Stimulated activated CD8-positive, alpha-beta memory T cell treated with anti-CD3 and anti-CD28 coated beads, Interleukin-12 subunit alpha, Interleukin-12 subunit beta, amount 100 ng/mL, for 24 hours (primary cell): ENCODE measurements around the gene GJA9.
"Not testable (repeated sequence)": the region's sequence is repeated elsewhere in the genome, so short reads cannot be mapped to it uniquely, and the experiment has no call there.

Source experiments
- DNase-seq: peaks from one replicate; pipeline ENCODE4 v3.0.0-alpha.2; 2020; ENCODE audit errors: extremely low read depth

Gene GJA9

GRCh38 chr1:38873027-38873969 is 8.1 kb downstream of the GJA9 start, which contains the start of gene MYCBP:
Gene MYCBP (minus strand): TSS chr1:38873348. CDS start chr1:38873305, 43 bp downstream.
- peak; percentile 93 for DNase-seq

- DNase-seq: no peak
Measured at GRCh38 chr1:38872401-38873026, 8.9 kb downstream of the GJA9 start.

GRCh38 chr1:38870996-38871395 is 10.4 kb downstream of the GJA9 start:
- DNase-seq: no peak

GRCh38 chr1:38867208-38867607 is 14.2 kb downstream of the GJA9 start:
- DNase-seq: no peak

- DNase-seq: no peak
Measured at GRCh38 chr1:38865112-38865715, 16.2 kb downstream of the GJA9 start.

GRCh38 chr1:38860454-38860795 is 21.0 kb downstream of the GJA9 start:
- no peak for DNase-seq

- DNase-seq: peak; percentile 97
Measured at GRCh38 chr1:38859561-38860453, 21.6 kb downstream of the GJA9 start, which contains the start of gene RRAGC. Gene RRAGC (minus strand): TSS chr1:38859772. CDS start chr1:38859646, 126 bp downstream.

- DNase-seq: peak; percentile 8
Measured at GRCh38 chr1:38858833-38859560, 22.4 kb downstream of the GJA9 start.

GRCh38 chr1:38852780-38853179 is 28.6 kb downstream of the GJA9 start:
- no peak for DNase-seq

- DNase-seq: no peak
Measured at GRCh38 chr1:38848071-38848470, 33.3 kb downstream of the GJA9 start.

- DNase-seq: no peak
Measured at GRCh38 chr1:38846210-38846609, 35.2 kb downstream of the GJA9 start.

GRCh38 chr1:38845088-38845487 is 36.3 kb downstream of the GJA9 start:
- not testable (repeated sequence) for DNase-seq

GRCh38 chr1:38840281-38840680 is 41.1 kb downstream of the GJA9 start:
- no peak for DNase-seq

- DNase-seq: no peak
Measured at GRCh38 chr1:38839363-38839762, 42.0 kb downstream of the GJA9 start.

GRCh38 chr1:38836316-38836715 is 45.1 kb downstream of the GJA9 start:
- not testable (repeated sequence) for DNase-seq

- no peak for DNase-seq
Measured at GRCh38 chr1:38834937-38835827, 46.2 kb downstream of the GJA9 start.

- DNase-seq: no peak
Measured at GRCh38 chr1:38834221-38834782, 47.1 kb downstream of the GJA9 start.

- no peak for DNase-seq
Measured at GRCh38 chr1:38833146-38833545, 48.2 kb downstream of the GJA9 start.

GRCh38 chr1:38832370-38832734 is 49.0 kb downstream of the GJA9 start:
- no peak for DNase-seq
